Adrenal gland (tissue), 12 donors: ENCODE results near the gene CPNE8. TPM values are rescaled to one million over a fixed set of nuclear protein-coding genes. Genes with fewer than 3 reads are reported as not detected.

Source experiments
- DNase-seq, 7 donors: peaks; one replicate each; pipeline ENCODE4 v3.0.0-alpha.2; 2019 to 2020
- H3K27ac ChIP-seq, 5 donors: fragments of 200-600 bp; sonication (generic) in 4 of 5; 1 replicate in 3 of 5; 2 replicates in 2 of 5; pipeline versions ENCODE4 v1.5.1 to v1.8.0; 2016 to 2020; ENCODE audit warnings: mild to moderate bottlenecking in 1 of 5
- H3K27me3 ChIP-seq: fragments of 200-600 bp; 2 replicates; pipeline ENCODE4 v1.8.0; 2021
- H3K36me3 ChIP-seq, 2 donors: fragments of 200-600 bp; replicated peaks in 1 of 2; 1 replicate in 1 of 2; 2 replicates in 1 of 2; pipeline versions ENCODE4 v1.5.1 to v1.8.0; 2018 to 2022
- H3K4me1 ChIP-seq, 2 donors: fragments of 200-600 bp; replicated peaks in 1 of 2; 1 replicate in 1 of 2; 2 replicates in 1 of 2; pipeline versions ENCODE4 v1.5.1 to v1.8.0; 2018 to 2021
- H3K4me3 ChIP-seq, 4 donors: fragments of 200-600 bp; sonication (generic) in 3 of 4; one replicate each; pipeline ENCODE4 v1.5.1; 2016 to 2018
- H3K9me3 ChIP-seq, 3 donors: fragments of 200-600 bp; sonication (generic) in 1 of 3; replicated peaks in 1 of 3; 1 replicate in 2 of 3; 2 replicates in 1 of 3; pipeline versions ENCODE4 v1.5.1 to v1.8.0; 2016 to 2021
- POLR2A ChIP-seq, 2 donors: fragments of 450-650 bp; IDR thresholded peaks; one replicate each; pipeline ENCODE4 v1.6.1; 2017; ENCODE audit warnings: antibody characterized with exemption in 2 of 2, mild to moderate bottlenecking in 2 of 2, moderate library complexity in 1 of 2
- WGBS, 4 donors: extraction: QIAGEN DNeasy Blood & Tissue Kit in 2 of 4; methylation state at CpG; one replicate each; pipeline versions ENCODE4 v1.1.5 to v1.1.7; 2013 to 2017; 5-methylcytosine and 5-hydroxymethylcytosine counted together
- intact Hi-C, 2 donors: fragments of 100-400 bp; cut with DNase I; formaldehyde crosslinking; loops; one replicate each; pipeline versions ENCODE4 v1.14.1 to v1.15.0; 2022 to 2023
- polyA plus RNA-seq, 3 donors: library from polyadenylated mRNA; stranded (reverse); fragments of 200-250 nt in 2 of 3; fragments of 350-450 nt in 1 of 3; fragmentation: Illumina TruSeq in 1 of 3; extraction: RNeasy Lipid Tissue Mini Kit (QIAGEN cat#74804) in 1 of 3; gene quantifications; one replicate each; pipeline ENCODE4 v1.2.3, GENCODE V29; 2013 to 2014
- total RNA-seq, 9 donors: library from RNA; depleted of rRNA in 4 of 9; stranded (reverse); fragments of >200 nt in 4 of 9; fragments of 120-200 nt in 1 of 9; fragmentation: NEBNext Ultra II Directional in 1 of 9; extraction: Animal tissue kit (Norgen Biotek cat#: 25700) in 1 of 9; gene quantifications; one replicate each; pipeline versions ENCODE4 v1.1.0 to v1.2.4, GENCODE V29; 2013 to 2023
- TF ChIP-seq, protein P1 (sequence below), 6 experiments: fragments of 450-650 bp in 4 of 6; fragments of 200-600 bp in 2 of 6; sonication (generic) in 1 of 6; IDR thresholded peaks; 1 replicate in 5 of 6; 2 replicates in 1 of 6; pipeline versions ENCODE4 v1.5.1 to v1.8.0; 2016 to 2021; ENCODE audit warnings: antibody characterized with exemption in 6 of 6, mild to moderate bottlenecking in 2 of 6, moderate library complexity in 1 of 6
- donor health status: healthy with polysubstance abuse.
- donor health status: Bipolar disorder and iron deficiency.
- donor health status: DM: yes; HTN: yes; CAD: no.
- donor health status: DM: no; HTN: no; CAD: no.
- donor health status: DM: no; HTN: no; CAD: no.
- donor health status: DM: yes; HTN: yes; CAD: no.

CPNE8 gene
- total and polyA plus RNA-seq, 12 donors, result 5.8 to 36.3 (median 17.4) TPM

- no peak overlapping the region for H3K27ac ChIP-seq
- intact Hi-C loops, result no loop called here
- no peak for DNase-seq
- H3K36me3 ChIP-seq, result no peaks in the 10 kb centered on the region
- peaks cover 0 to 2% of the 10 kb centered on the region in 2 donors for H3K4me1 ChIP-seq
- no peak for TF ChIP-seq POLR2A (IDR thresholded peaks at IDR 0.05)
- TF ChIP-seq, protein P1, sequence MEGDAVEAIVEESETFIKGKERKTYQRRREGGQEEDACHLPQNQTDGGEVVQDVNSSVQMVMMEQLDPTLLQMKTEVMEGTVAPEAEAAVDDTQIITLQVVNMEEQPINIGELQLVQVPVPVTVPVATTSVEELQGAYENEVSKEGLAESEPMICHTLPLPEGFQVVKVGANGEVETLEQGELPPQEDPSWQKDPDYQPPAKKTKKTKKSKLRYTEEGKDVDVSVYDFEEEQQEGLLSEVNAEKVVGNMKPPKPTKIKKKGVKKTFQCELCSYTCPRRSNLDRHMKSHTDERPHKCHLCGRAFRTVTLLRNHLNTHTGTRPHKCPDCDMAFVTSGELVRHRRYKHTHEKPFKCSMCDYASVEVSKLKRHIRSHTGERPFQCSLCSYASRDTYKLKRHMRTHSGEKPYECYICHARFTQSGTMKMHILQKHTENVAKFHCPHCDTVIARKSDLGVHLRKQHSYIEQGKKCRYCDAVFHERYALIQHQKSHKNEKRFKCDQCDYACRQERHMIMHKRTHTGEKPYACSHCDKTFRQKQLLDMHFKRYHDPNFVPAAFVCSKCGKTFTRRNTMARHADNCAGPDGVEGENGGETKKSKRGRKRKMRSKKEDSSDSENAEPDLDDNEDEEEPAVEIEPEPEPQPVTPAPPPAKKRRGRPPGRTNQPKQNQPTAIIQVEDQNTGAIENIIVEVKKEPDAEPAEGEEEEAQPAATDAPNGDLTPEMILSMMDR (IDR thresholded peaks at IDR 0.05), result no peak
- H3K4me3 ChIP-seq, result no peak overlapping the region
- H3K27me3 ChIP-seq, result no peaks in the 10 kb centered on the region
- H3K9me3 ChIP-seq, result no peaks in the 10 kb centered on the region
- 83 to 92% (median 87%) methylated on average over 2 of the region's 2 CpGs for WGBS, 4 donors
Measured at GRCh38 chr12:38898001-38898684, 7.2 kb downstream of the CPNE8 start.

GRCh38 chr12:38895446-38895845 lies 9.9 kb downstream of the CPNE8 start:
- no peaks in the 10 kb centered on the region for H3K4me1 ChIP-seq
- 85 to 97% (median 91%) methylated on average over 1 of the region's 1 CpG for WGBS, 4 donors
- H3K27me3 ChIP-seq, result no peaks in the 10 kb centered on the region
- no peak for DNase-seq
- intact Hi-C loops, result no loop called here
- H3K9me3 ChIP-seq, result no peaks in the 10 kb centered on the region
- H3K27ac ChIP-seq, result no peak overlapping the region
- no peak for TF ChIP-seq POLR2A (IDR thresholded peaks at IDR 0.05)
- TF ChIP-seq, protein P1 (IDR thresholded peaks at IDR 0.05), result no peak
- H3K36me3 ChIP-seq, result no peaks in the 10 kb centered on the region
- no peak overlapping the region for H3K4me3 ChIP-seq

GRCh38 chr12:38892976-38893375 lies 12.4 kb downstream of the CPNE8 start:
- TF ChIP-seq, protein P1 (IDR thresholded peaks at IDR 0.05), result no peak
- TF ChIP-seq POLR2A (IDR thresholded peaks at IDR 0.05), result no peak
- intact Hi-C loops, result no loop called here
- Histone ChIP-seq H3K9me3 (no peaks in the 10 kb centered on the region), H3K27me3 (no peaks in the 10 kb centered on the region), H3K4me1 (peaks cover 0 to 3% of the 10 kb centered on the region in 2 donors), H3K4me3 (no peak overlapping the region), H3K27ac (no peak overlapping the region), H3K36me3 (no peaks in the 10 kb centered on the region)
- DNase-seq, result no peak

- no peaks in the 10 kb centered on the region for H3K27me3 ChIP-seq
- H3K9me3 ChIP-seq, result no peaks in the 10 kb centered on the region
- no peak overlapping the region for H3K4me3 ChIP-seq
- intact Hi-C loops, result no loop called here
- H3K4me1 ChIP-seq, result peaks cover 0 to 3% of the 10 kb centered on the region in 2 donors
- DNase-seq, result peak in 2 of 7 donors; percentile 9 to 18
- H3K36me3 ChIP-seq, result no peaks in the 10 kb centered on the region
- H3K27ac ChIP-seq, result no peak overlapping the region
- WGBS, 4 donors, result 57 to 67% (median 66%) methylated on average over 4 of the region's 4 CpGs
- TF ChIP-seq, protein P1 (IDR thresholded peaks at IDR 0.05), result no peak
- no peak for TF ChIP-seq POLR2A (IDR thresholded peaks at IDR 0.05)
Measured at GRCh38 chr12:38892087-38892786, 13.2 kb downstream of the CPNE8 start.
